NT2/D1 (cell line): ENCODE results near the gene VEGFC.

Experiments
- DNase-seq: peaks from one replicate; pipeline ENCODE4 v3.0.0-alpha.2; 2011; ENCODE audit warnings: low read depth, low spot score
- H3K27me3 ChIP-seq: 2 replicates; pipeline ENCODE4 v1.6.0; 2011; ENCODE audit warnings: mild to moderate bottlenecking; ENCODE audit not compliant: insufficient read length, insufficient read depth
- H3K36me3 ChIP-seq: 2 replicates; pipeline ENCODE4 v1.6.1; 2011; ENCODE audit warnings: mild to moderate bottlenecking, low read length, mixed read lengths; ENCODE audit not compliant: insufficient read depth, insufficient read length
- H3K4me1 ChIP-seq: 2 replicates; pipeline ENCODE4 v1.5.1; 2011; ENCODE audit not compliant: insufficient read depth, insufficient read length
- H3K4me3 ChIP-seq: 2 replicates; pipeline ENCODE4 v1.5.1; 2011; ENCODE audit warnings: low read depth; ENCODE audit not compliant: insufficient read length
- H3K9ac ChIP-seq: 2 replicates; pipeline ENCODE4 v1.6.0; 2011; ENCODE audit warnings: low read depth; ENCODE audit not compliant: insufficient read length
- H3K9me3 ChIP-seq: 2 replicates; pipeline ENCODE4 v1.5.1; 2011; ENCODE audit warnings: mild to moderate bottlenecking, low read length; ENCODE audit not compliant: insufficient read depth
- SUZ12 ChIP-seq: IDR thresholded peaks from 2 replicates; pipeline ENCODE4 v1.6.1; 2011; ENCODE audit not compliant: insufficient read length, insufficient read depth; ENCODE audit errors: extremely low read depth
- YY1 ChIP-seq: IDR thresholded peaks from 2 replicates; pipeline ENCODE4 v1.6.1; 2011; ENCODE audit not compliant: insufficient read length, insufficient read depth
- ZNF274 ChIP-seq: IDR thresholded peaks from 2 replicates; pipeline ENCODE4 v1.6.1; 2011; ENCODE audit warnings: mild to moderate bottlenecking, low read depth, low read length

The VEGFC gene

DNA sequence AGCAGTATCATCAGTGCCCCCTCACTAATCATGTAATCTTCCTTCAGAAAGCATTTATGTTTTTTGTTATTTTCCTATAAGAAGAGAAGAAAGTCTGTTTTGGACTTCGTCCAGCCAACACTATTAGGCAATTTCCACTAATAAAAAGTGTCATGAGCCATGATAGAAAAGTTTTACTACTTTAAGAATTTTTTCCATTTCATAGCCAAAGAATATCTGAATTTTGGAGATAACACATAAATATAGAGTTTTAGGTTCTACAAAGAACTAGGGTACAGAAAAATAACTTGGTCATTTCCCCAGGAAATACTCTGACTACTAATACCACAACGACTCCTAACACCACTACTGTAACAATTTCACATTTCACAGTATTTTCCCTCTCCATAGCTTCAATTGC lies 41.8 kb upstream of the VEGFC start:
- Histone ChIP-seq H3K9me3 (no peaks in the 10 kb centered on the region), H3K4me1 (no peaks in the 10 kb centered on the region), H3K9ac (no peak overlapping the region), H3K4me3 (no peak overlapping the region), H3K27me3 (no peaks in the 10 kb centered on the region), H3K36me3 (no peaks in the 10 kb centered on the region)
- no peak for DNase-seq
- TF ChIP-seq SUZ12, result no peak
- TF ChIP-seq ZNF274, result no peak
- TF ChIP-seq YY1, result no peak

DNA sequence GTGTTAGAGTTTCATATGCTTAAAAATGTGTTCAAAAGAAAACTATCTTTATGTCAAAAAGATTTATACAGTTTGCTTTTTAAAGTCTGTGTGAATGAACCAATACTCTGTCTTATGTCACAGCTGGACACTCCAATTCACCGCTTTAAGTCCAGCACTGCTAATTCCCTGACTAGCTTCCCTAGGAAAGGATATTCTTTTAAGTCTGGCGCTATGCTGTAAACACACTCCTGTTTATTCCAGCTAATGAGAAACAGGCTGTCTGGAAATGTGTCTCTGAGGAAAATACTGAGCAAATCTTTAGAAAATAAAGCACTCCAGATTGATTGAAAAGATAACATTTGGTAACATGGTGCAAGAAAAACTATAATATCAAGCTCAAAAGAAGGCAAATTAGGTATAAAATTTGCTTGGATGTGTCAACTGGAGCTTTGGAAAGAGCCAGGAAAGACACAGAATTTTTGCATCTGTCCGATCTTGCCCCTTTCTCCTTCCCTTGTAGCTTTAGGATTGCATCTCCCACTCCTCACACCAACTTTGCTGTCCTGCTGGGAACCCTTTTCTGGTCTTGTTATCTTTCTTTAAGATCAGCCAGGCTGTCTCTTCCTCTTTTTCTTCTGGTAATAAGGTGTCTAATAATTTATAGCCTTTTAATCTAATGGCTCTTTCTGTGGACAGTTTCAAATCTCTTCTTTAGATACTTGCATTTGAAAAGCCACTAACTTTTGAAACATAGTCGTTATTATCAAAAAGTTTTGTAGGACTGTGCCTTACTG lies 40.9 kb upstream of the VEGFC start:
- no peak overlapping the region for H3K4me3 ChIP-seq
- H3K9me3 ChIP-seq, result no peaks in the 10 kb centered on the region
- TF ChIP-seq YY1 (no peak), SUZ12 (no peak), ZNF274 (no peak)
- no peaks in the 10 kb centered on the region for H3K36me3 ChIP-seq
- DNase-seq, result no peak
- no peaks in the 10 kb centered on the region for H3K27me3 ChIP-seq
- H3K9ac ChIP-seq, result no peak overlapping the region
- no peaks in the 10 kb centered on the region for H3K4me1 ChIP-seq

DNA sequence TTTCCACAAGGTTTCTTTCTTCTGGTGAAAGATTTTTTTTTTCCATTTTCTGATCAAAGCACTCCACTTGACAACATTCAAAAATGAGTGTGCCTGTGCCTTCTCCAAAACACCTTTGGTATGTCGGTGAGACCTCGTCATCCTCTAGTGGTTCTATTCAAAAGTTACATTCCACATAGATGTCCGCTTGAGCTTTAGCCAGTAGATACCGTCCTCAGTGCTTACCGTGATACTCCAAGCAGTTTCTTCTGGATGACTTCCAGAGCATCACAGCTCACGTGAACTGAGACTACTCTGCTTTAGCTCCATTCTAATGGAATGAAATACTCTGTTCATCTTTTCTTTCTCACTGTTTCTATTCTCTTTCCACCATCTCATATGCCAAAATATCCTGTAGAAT lies 38.2 kb upstream of the VEGFC start:
- no peaks in the 10 kb centered on the region for H3K36me3 ChIP-seq
- no peak for DNase-seq
- no peak overlapping the region for H3K4me3 ChIP-seq
- TF ChIP-seq YY1, result no peak
- no peak for TF ChIP-seq SUZ12
- TF ChIP-seq ZNF274, result no peak
- H3K27me3 ChIP-seq, result no peaks in the 10 kb centered on the region
- H3K4me1 ChIP-seq, result no peaks in the 10 kb centered on the region
- H3K9ac ChIP-seq, result no peak overlapping the region
- H3K9me3 ChIP-seq, result no peaks in the 10 kb centered on the region

DNA sequence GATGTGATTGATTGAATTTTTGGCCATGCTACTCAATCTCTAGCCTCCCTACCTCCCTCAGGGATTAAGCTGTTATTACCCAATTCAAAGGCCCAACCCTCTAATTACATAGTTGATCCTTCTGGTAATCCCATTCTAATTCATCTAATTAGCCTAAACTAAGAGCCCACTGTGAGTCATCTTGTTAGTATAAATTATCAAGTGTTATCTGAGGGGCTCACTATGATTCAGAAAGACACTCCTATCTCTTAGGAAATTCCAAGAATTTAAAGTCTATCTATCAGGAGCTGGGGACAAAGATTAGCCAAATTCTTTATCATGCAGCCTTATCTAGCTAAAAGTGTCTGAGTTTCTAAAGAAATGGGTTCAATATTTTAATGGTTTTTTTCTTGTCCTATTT lies 32.9 kb upstream of the VEGFC start:
- Histone ChIP-seq H3K4me1 (no peaks in the 10 kb centered on the region), H3K36me3 (no peaks in the 10 kb centered on the region), H3K27me3 (no peaks in the 10 kb centered on the region), H3K4me3 (no peak overlapping the region), H3K9ac (no peak overlapping the region), H3K9me3 (no peaks in the 10 kb centered on the region)
- DNase-seq, result no peak
- TF ChIP-seq SUZ12, result no peak

DNA sequence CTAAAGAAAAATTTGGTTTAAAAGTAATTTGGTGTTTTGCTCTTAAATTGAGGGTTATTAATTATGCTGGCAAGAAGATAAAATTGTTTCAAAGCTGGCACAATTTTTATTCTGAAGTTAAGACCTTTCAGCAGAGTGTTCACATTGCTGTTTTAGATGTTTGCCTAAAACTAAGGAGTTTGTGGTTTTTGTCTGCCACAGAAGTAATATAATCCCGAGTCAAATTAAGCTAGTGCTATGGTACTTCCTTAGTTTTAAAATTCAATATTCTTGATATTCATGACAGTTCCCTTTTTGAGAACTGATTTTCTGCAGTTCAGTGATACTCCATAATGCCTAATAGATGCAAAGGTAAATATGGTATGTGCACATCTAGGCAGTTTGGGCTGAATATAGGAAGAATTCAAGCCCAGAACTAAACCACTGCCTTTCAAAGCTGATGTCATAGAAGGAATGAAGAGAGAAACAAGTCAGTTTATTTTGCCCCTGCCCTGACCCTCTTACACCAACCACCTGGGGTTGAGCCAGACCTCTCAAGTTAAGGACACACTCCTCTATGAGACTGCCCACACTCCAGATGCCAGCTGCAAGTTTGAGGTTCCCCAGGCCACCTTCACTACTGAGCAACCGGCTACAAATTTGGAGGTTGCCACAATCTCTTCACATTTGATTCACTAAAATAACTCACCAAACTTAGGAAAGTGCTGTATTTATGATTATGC lies 32.1 kb upstream of the VEGFC start:
- no peaks in the 10 kb centered on the region for H3K27me3 ChIP-seq
- DNase-seq, result no peak
- no peak for TF ChIP-seq SUZ12
- no peaks in the 10 kb centered on the region for H3K4me1 ChIP-seq
- no peak overlapping the region for H3K9ac ChIP-seq
- H3K4me3 ChIP-seq, result no peak overlapping the region
- no peaks in the 10 kb centered on the region for H3K9me3 ChIP-seq
- no peaks in the 10 kb centered on the region for H3K36me3 ChIP-seq

DNA sequence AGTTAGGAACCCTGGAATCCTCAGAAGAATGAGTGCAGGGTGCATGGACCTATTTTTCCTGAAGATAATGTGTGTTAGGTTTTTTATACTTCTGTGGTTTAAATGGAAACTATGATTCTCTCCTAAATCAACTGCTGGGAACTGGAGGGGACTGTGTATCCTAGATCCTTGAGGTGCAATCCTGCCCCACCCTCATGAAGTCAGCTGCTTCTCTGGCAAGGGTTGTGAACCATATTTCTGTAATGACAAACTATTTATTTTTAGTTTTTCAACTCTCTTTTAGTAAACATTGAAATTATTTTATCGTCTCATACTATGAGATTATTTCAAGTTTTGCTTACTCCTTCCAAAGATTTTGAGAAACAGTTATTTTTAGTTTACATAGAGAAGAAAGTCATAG lies 25.8 kb upstream of the VEGFC start:
- DNase-seq, result no peak
- Histone ChIP-seq H3K36me3 (no peaks in the 10 kb centered on the region), H3K27me3 (no peaks in the 10 kb centered on the region), H3K9ac (no peak overlapping the region), H3K4me3 (no peak overlapping the region), H3K9me3 (no peaks in the 10 kb centered on the region), H3K4me1 (no peaks in the 10 kb centered on the region)
- TF ChIP-seq ZNF274 (no peak), SUZ12 (no peak), YY1 (no peak)

DNA sequence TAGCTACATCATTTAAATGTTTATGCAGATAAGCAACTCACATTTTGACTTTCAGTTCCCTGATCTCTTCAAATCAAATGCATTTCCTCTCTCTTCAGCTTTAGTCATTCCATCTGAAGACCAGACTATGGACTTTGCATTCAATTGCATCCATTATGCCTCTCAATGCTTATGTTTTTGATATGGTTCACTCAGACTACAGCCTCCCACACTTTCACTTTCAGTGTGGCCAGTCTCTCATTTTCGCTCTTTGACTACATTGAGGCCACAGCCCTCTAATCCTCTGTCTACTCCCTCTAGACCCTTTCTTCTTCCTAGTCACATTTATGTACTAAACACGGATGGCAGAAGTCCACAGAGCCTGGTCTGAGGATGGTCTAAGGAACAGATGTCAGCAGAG lies 24.5 kb upstream of the VEGFC start:
- Histone ChIP-seq H3K9ac (no peak overlapping the region), H3K4me1 (no peaks in the 10 kb centered on the region), H3K36me3 (no peaks in the 10 kb centered on the region), H3K9me3 (no peaks in the 10 kb centered on the region), H3K27me3 (no peaks in the 10 kb centered on the region), H3K4me3 (no peak overlapping the region)
- TF ChIP-seq YY1 (no peak), ZNF274 (no peak), SUZ12 (no peak)
- no peak for DNase-seq
